ENCODE measurements around the gene FBXW7.

FBXW7 gene

DNA sequence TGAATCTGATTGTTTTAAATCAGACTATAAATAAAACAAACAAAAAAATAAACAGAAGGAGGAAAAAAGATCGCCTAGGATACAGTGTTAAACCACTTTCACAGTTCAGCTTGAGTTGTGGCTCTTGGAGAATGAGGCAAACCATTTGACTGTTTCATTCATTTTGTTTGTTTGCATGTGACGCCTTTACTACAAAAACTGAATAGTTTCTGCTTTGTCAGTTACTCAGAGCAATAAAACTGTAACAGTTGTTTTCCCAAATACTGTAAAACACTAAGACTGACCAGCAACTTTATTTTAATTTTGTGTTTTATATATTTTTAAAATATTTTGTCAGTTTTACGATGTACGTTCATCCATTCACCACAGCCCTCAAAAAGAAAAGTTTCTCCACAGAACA lies 214.5 kb downstream of the FBXW7 start:
- no peak for DNase-seq (ENCODE audit: low read depth)
- TF ChIP-seq POLR2A (IDR thresholded peaks at IDR 0.05; ENCODE audit: extremely low read depth, insufficient read length) = no peak
- TF ChIP-seq MYC (IDR thresholded peaks at IDR 0.05; ENCODE audit: low read depth, low read length) = no peak
- TF ChIP-seq, protein P1, sequence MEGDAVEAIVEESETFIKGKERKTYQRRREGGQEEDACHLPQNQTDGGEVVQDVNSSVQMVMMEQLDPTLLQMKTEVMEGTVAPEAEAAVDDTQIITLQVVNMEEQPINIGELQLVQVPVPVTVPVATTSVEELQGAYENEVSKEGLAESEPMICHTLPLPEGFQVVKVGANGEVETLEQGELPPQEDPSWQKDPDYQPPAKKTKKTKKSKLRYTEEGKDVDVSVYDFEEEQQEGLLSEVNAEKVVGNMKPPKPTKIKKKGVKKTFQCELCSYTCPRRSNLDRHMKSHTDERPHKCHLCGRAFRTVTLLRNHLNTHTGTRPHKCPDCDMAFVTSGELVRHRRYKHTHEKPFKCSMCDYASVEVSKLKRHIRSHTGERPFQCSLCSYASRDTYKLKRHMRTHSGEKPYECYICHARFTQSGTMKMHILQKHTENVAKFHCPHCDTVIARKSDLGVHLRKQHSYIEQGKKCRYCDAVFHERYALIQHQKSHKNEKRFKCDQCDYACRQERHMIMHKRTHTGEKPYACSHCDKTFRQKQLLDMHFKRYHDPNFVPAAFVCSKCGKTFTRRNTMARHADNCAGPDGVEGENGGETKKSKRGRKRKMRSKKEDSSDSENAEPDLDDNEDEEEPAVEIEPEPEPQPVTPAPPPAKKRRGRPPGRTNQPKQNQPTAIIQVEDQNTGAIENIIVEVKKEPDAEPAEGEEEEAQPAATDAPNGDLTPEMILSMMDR (IDR thresholded peaks at IDR 0.05; ENCODE audit: low read depth, low read length) = no peak
- TF ChIP-seq, protein P2, sequence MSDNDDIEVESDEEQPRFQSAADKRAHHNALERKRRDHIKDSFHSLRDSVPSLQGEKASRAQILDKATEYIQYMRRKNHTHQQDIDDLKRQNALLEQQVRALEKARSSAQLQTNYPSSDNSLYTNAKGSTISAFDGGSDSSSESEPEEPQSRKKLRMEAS (IDR thresholded peaks at IDR 0.05; ENCODE audit: low read depth, low read length) = no peak
- no peak overlapping the region for H3K4me3 ChIP-seq (ENCODE audit: low read depth, low read length)

DNA sequence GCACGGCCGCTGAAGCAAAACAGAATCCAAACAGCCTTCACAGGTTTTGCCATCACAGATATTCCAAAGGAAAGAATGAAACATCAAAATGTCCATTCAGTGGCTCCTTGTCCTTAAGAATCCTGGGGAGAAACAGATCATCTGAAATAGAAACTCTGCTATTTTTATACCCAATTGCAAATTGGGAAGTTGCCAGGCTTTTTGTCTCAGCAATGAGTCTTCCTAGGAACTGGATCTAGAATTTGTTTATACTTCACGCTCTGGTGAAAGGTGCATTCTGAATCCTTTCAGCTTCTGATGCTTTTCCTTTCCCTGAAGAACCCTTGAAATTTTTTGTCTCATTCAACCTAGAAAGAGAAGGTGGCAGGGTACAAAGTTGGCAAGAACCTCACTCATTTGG lies 218.9 kb downstream of the FBXW7 start:
- no peak for DNase-seq (ENCODE audit: low read depth)
- TF ChIP-seq, protein P2 (IDR thresholded peaks at IDR 0.05; ENCODE audit: low read depth, low read length) = no peak
- no peak for TF ChIP-seq MYC (IDR thresholded peaks at IDR 0.05; ENCODE audit: low read depth, low read length)
- TF ChIP-seq, protein P1 (IDR thresholded peaks at IDR 0.05; ENCODE audit: low read depth, low read length) = no peak
- no peak for TF ChIP-seq POLR2A (IDR thresholded peaks at IDR 0.05; ENCODE audit: extremely low read depth, insufficient read length)
- no peak overlapping the region for H3K4me3 ChIP-seq (ENCODE audit: low read depth, low read length)

DNA sequence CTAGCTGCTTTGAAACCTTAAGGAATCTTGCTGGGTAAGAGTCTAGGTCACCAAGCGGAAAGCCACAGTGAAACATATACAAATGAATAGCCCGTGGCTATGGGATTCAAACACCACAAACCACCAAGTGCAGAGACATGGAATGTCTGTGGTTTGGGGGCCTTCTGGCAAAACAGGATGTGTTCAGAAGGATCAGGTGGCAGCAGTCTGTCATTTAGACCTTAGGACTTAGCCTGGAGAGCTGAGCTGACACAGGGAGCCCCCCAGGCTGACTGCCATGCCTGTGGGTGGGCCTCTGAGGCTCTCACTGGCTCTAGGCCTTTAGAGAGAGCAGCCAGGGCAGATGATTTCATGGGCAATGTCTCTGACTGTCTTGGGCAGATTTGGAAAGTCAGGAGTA lies 225.6 kb downstream of the FBXW7 start:
- no peak for TF ChIP-seq MYC (IDR thresholded peaks at IDR 0.05; ENCODE audit: low read depth, low read length)
- TF ChIP-seq POLR2A (IDR thresholded peaks at IDR 0.05; ENCODE audit: extremely low read depth, insufficient read length) = no peak
- TF ChIP-seq, protein P1 (IDR thresholded peaks at IDR 0.05; ENCODE audit: low read depth, low read length) = no peak
- TF ChIP-seq, protein P2 (IDR thresholded peaks at IDR 0.05; ENCODE audit: low read depth, low read length) = no peak
- no peak for DNase-seq (ENCODE audit: low read depth)

DNA sequence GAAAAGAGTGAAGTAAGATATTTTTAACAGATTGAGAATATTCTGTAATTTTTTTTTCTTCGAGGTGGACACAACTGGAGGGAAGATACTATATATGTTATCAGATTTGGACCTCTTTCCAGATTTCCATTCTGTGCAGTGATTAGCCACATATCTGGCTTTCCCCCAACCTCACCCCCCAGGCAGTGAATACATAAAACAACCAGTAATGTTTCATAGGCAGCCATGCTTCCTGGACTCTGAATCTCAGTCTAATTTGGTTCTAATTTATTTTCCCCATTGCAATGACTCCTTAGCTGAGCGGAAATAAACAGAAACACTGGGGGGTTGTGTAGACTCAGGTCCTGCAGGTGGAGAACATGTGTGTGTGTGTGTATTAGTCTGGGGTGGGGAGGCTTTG lies 226.5 kb downstream of the FBXW7 start:
- H3K4me3 ChIP-seq (ENCODE audit: low read depth, low read length) = no peak overlapping the region
- TF ChIP-seq MYC (IDR thresholded peaks at IDR 0.05; ENCODE audit: low read depth, low read length) = no peak
- TF ChIP-seq POLR2A (IDR thresholded peaks at IDR 0.05; ENCODE audit: extremely low read depth, insufficient read length) = no peak
- TF ChIP-seq, protein P1 (IDR thresholded peaks at IDR 0.05; ENCODE audit: low read depth, low read length) = no peak
- TF ChIP-seq, protein P2 (IDR thresholded peaks at IDR 0.05; ENCODE audit: low read depth, low read length) = no peak
- DNase-seq (ENCODE audit: low read depth) = no peak

More for the DNA sequence above, 225.6 kb downstream of the FBXW7 start:
- no peak overlapping the region for H3K4me3 ChIP-seq (ENCODE audit: low read depth, low read length)

DNA sequence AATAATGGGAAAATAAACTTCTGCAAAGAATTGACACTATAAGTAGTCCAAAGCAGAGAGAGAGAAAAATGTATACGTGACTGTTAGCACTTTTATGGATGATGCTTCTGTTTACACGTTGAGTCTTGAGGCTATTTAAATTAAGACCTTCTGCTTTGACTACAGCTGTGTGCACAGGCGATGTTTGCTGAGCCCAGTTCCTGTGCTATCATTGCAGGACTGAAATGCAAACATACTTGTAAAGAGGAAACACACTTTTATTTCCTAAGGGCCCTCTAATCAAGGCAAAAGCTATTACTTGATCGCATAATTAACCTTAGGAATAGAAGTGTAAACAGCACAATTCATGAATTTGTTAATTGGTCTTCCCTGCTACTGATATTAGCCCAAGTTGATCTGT lies 226.9 kb downstream of the FBXW7 start:
- TF ChIP-seq, protein P1 (IDR thresholded peaks at IDR 0.05; ENCODE audit: low read depth, low read length) = no peak
- TF ChIP-seq, protein P2 (IDR thresholded peaks at IDR 0.05; ENCODE audit: low read depth, low read length) = no peak
- TF ChIP-seq POLR2A (IDR thresholded peaks at IDR 0.05; ENCODE audit: extremely low read depth, insufficient read length) = no peak
- TF ChIP-seq MYC (IDR thresholded peaks at IDR 0.05; ENCODE audit: low read depth, low read length) = no peak
- no peak overlapping the region for H3K4me3 ChIP-seq (ENCODE audit: low read depth, low read length)
- DNase-seq (ENCODE audit: low read depth) = no peak

- TF ChIP-seq, protein P2 (IDR thresholded peaks at IDR 0.05; ENCODE audit: low read depth, low read length) = no peak
- TF ChIP-seq, protein P1 (IDR thresholded peaks at IDR 0.05; ENCODE audit: low read depth, low read length) = no peak
- TF ChIP-seq POLR2A (IDR thresholded peaks at IDR 0.05; ENCODE audit: extremely low read depth, insufficient read length) (no peak), MYC (IDR thresholded peaks at IDR 0.05; ENCODE audit: low read depth, low read length) (no peak)
- no peak overlapping the region for H3K4me3 ChIP-seq (ENCODE audit: low read depth, low read length)
- DNase-seq (ENCODE audit: low read depth) = no peak
Measured at GRCh38 chr4:152307669-152308068, 228.2 kb downstream of the FBXW7 start.

Data from NB4 (cell line).